ENCODE measurements around the gene UFM1.
"Not testable (repeated sequence)": the region's sequence is repeated elsewhere in the genome, so short reads cannot be mapped to it uniquely, and the experiment has no call there.

Gene UFM1

GRCh38 chr13:38349390-38350113 is at the start of gene UFM1:
UFM1 (plus strand) TSS chr13:38349851; CDS start chr13:38349920, 69 bp downstream.
- DNase-seq, result peak; percentile 79 to 84

GRCh38 chr13:38301236-38301635 is 48.4 kb upstream of the UFM1 start:
- DNase-seq, result no peak

- no peak for DNase-seq
Observed at GRCh38 chr13:38303816-38304320, 45.8 kb upstream of the UFM1 start.

GRCh38 chr13:38308736-38309135 is 40.9 kb upstream of the UFM1 start:
- DNase-seq, result no peak

- DNase-seq, result no peak
Observed at GRCh38 chr13:38309397-38309796, 40.3 kb upstream of the UFM1 start.

GRCh38 chr13:38311175-38311574 is 38.5 kb upstream of the UFM1 start:
- not testable (repeated sequence) for DNase-seq

GRCh38 chr13:38316129-38316528 is 33.5 kb upstream of the UFM1 start:
- no peak for DNase-seq

- no peak for DNase-seq
Observed at GRCh38 chr13:38321654-38322053, 28.0 kb upstream of the UFM1 start.

GRCh38 chr13:38325426-38325825 is 24.2 kb upstream of the UFM1 start:
- DNase-seq, result no peak

- DNase-seq, result no peak
Observed at GRCh38 chr13:38328699-38329098, 21.0 kb upstream of the UFM1 start.

GRCh38 chr13:38334845-38335244 is 14.8 kb upstream of the UFM1 start:
- DNase-seq, result no peak

- DNase-seq, result no peak
Observed at GRCh38 chr13:38338089-38338488, 11.6 kb upstream of the UFM1 start.

GRCh38 chr13:38340624-38341023 is 9.0 kb upstream of the UFM1 start:
- DNase-seq, result no peak

- no peak for DNase-seq
Observed at GRCh38 chr13:38341149-38341692, 8.4 kb upstream of the UFM1 start.

- no peak for DNase-seq
Observed at GRCh38 chr13:38346764-38347163, 2.9 kb upstream of the UFM1 start.

GRCh38 chr13:38348861-38349389 is 726 bp upstream of the UFM1 start:
- DNase-seq, result peak in 1 of 2 experiments; percentile 5

GRCh38 chr13:38350114-38350617 is 515 bp downstream of the UFM1 start:
- peak in 1 of 2 experiments; percentile 6 for DNase-seq

- no peak for DNase-seq
Observed at GRCh38 chr13:38355595-38356119, 6.0 kb downstream of the UFM1 start.

- DNase-seq, result no peak
Observed at GRCh38 chr13:38358684-38359083, 9.0 kb downstream of the UFM1 start.

GRCh38 chr13:38361542-38362262 is 12.1 kb downstream of the UFM1 start:
- DNase-seq, result peak; percentile 4 to 14

GRCh38 chr13:38363219-38363618 is 13.6 kb downstream of the UFM1 start:
- DNase-seq, result no peak

GRCh38 chr13:38363746-38364145 is 14.1 kb downstream of the UFM1 start:
- DNase-seq, result not testable (repeated sequence)

- DNase-seq, result peak; percentile 45 to 49
Observed at GRCh38 chr13:38365661-38366060, 16.0 kb downstream of the UFM1 start.

Measured in Kasumi-1 (cell line).